ENCODE measurements around the gene LAMA5. TPM values are rescaled to one million over a fixed set of nuclear protein-coding genes. Genes with fewer than 3 reads are reported as not detected.

Gene LAMA5
- total RNA-seq, 2 donors from 2014 or later = 315 to 369 TPM

DNA sequence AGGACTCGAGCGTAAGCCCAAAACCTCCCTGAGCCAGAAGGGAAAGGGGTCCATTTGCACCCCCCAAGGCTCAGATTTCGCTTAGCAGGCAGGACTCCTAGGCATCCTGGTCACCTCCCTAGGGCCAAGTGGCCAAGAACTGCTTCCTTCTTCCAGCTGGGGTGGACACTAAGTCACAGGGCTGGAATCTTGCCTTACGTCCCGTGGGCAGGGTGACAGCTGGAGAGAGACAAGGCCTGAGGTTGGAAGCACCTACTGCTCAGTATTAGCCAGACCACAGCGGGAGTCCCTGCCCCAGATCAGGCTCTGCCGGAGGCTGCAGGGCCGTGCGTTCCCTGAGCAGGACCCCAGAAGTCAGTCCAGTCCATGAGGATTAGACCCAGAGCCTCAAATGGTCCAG, 19.7 kb downstream of the LAMA5 start:
- TF ChIP-seq, protein P1, sequence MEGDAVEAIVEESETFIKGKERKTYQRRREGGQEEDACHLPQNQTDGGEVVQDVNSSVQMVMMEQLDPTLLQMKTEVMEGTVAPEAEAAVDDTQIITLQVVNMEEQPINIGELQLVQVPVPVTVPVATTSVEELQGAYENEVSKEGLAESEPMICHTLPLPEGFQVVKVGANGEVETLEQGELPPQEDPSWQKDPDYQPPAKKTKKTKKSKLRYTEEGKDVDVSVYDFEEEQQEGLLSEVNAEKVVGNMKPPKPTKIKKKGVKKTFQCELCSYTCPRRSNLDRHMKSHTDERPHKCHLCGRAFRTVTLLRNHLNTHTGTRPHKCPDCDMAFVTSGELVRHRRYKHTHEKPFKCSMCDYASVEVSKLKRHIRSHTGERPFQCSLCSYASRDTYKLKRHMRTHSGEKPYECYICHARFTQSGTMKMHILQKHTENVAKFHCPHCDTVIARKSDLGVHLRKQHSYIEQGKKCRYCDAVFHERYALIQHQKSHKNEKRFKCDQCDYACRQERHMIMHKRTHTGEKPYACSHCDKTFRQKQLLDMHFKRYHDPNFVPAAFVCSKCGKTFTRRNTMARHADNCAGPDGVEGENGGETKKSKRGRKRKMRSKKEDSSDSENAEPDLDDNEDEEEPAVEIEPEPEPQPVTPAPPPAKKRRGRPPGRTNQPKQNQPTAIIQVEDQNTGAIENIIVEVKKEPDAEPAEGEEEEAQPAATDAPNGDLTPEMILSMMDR (conservative IDR thresholded peaks at IDR 0.05) = no peak
- H3K4me3 ChIP-seq (ENCODE audit: low read length) = no peak overlapping the region
- no peaks in the 10 kb centered on the region for H3K4me1 Mint-ChIP-seq
- no peaks in the 10 kb centered on the region for H3K27me3 ChIP-seq (ENCODE audit: control insufficient read depth, insufficient read depth, low read length, poor library complexity, severe bottlenecking)
- no peak for DNase-seq
- no peak overlapping the region for H3K27ac ChIP-seq (ENCODE audit: low read depth, low read length)
- H3K9me3 ChIP-seq (ENCODE audit: control insufficient read depth, low read length) = peaks cover 9% of the 10 kb centered on the region
- H3K4me3 Mint-ChIP-seq = no peak overlapping the region
- peaks cover 80% of the 10 kb centered on the region for H3K36me3 ChIP-seq (ENCODE audit: control insufficient read depth, insufficient read depth, low read length)
- no peak overlapping the region for H3K9ac ChIP-seq (ENCODE audit: extremely low read depth, low read length, poor library complexity, severe bottlenecking)
- H3K36me3 Mint-ChIP-seq (ENCODE audit: low read depth) = peaks cover 67% of the 10 kb centered on the region
- H3K4me1 ChIP-seq (ENCODE audit: control insufficient read depth, insufficient read depth, low read length) = no peaks in the 10 kb centered on the region
- no peak overlapping the region for H3K27ac Mint-ChIP-seq
- H3K9me3 Mint-ChIP-seq = peaks cover 14% of the 10 kb centered on the region
- WGBS, 2 experiments (ENCODE audit: insufficient coverage in 1 of 2, insufficient read length in 1 of 2) = 85% methylated on average over 9 of the region's 9 CpGs
- H3K27me3 Mint-ChIP-seq (ENCODE audit: insufficient read depth) = no peaks in the 10 kb centered on the region

DNA sequence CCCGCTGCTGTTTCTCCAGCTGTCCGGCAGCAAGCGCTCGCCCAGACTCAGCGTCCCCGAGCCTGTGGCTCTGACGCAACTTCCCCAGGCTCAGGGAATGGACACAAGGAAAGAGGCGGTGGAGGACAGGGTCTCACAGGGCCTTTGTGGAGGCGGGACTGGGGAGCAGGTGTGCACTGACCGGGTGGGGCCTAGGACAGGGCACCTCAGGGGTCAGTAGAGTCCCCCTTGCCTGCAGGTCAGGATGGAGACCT, 20.0 kb downstream of the LAMA5 start:
- Histone ChIP-seq H3K9ac (ENCODE audit: extremely low read depth, low read length, poor library complexity, severe bottlenecking) (no peak overlapping the region), H3K4me3 (ENCODE audit: low read length) (no peak overlapping the region), H3K4me1 (ENCODE audit: control insufficient read depth, insufficient read depth, low read length) (no peaks in the 10 kb centered on the region), H3K27me3 (ENCODE audit: control insufficient read depth, insufficient read depth, low read length, poor library complexity, severe bottlenecking) (no peaks in the 10 kb centered on the region), H3K9me3 (ENCODE audit: control insufficient read depth, low read length) (peaks cover 9% of the 10 kb centered on the region), H3K36me3 (ENCODE audit: control insufficient read depth, insufficient read depth, low read length) (peaks cover 81% of the 10 kb centered on the region), H3K27ac (ENCODE audit: low read depth, low read length) (no peak overlapping the region)
- DNase-seq = no peak
- H3K27me3 Mint-ChIP-seq (ENCODE audit: insufficient read depth) = no peaks in the 10 kb centered on the region
- no peak overlapping the region for H3K27ac Mint-ChIP-seq
- H3K36me3 Mint-ChIP-seq (ENCODE audit: low read depth) = peaks cover 66% of the 10 kb centered on the region
- peaks cover 14% of the 10 kb centered on the region for H3K9me3 Mint-ChIP-seq
- TF ChIP-seq, protein P1 (conservative IDR thresholded peaks at IDR 0.05) = no peak
- no peaks in the 10 kb centered on the region for H3K4me1 Mint-ChIP-seq
- H3K4me3 Mint-ChIP-seq = no peak overlapping the region
- WGBS, 2 experiments (ENCODE audit: insufficient coverage in 1 of 2, insufficient read length in 1 of 2) = 91 to 96% methylated on average over 8 to 10 of the region's 10 CpGs

DNA sequence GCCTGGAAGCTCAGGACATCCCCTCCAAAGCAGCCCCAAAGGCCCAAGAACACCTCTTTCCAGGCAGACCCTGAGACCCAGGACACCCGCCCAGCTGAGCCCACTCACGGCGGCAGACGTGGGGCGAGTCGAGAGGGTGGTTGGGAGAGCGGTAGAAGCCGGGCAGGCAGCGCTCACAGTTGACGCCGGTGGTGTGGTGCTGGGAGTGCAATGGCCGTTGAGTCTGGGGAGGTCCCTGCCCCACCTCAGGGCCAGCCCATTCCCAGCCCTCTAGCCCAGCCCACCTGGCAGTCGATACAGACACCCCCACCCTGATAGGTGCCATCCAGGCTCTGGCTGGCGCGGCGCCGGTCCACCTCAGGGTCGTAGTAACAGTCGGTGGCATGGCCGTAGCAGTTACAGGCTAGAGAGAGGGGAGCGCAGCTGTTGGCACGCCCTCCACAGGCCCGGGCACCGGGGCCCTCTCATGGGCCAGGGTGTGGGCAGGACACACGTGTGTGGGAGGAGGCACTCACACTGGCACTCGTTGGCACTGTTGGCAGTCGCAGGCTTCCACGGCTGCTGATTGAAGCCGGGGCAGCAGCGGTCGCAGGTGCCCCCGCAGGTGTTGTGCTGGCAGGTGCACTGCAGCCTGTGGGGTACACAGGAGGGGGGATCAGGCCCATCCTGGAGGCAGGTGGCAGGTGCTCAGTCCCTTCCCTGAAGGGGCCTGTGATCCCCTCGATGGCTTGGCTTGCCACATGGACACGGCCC, 20.5 kb downstream of the LAMA5 start:
- H3K4me3 Mint-ChIP-seq = no peak overlapping the region
- H3K27me3 Mint-ChIP-seq (ENCODE audit: insufficient read depth) = no peaks in the 10 kb centered on the region
- H3K4me3 ChIP-seq (ENCODE audit: low read length) = no peak overlapping the region
- WGBS, 2 experiments (ENCODE audit: insufficient coverage in 1 of 2, insufficient read length in 1 of 2) = 96% methylated on average over 29 to 34 of the region's 34 CpGs
- DNase-seq = no peak
- no peaks in the 10 kb centered on the region for H3K4me1 Mint-ChIP-seq
- H3K36me3 Mint-ChIP-seq (ENCODE audit: low read depth) = peaks cover 71% of the 10 kb centered on the region
- no peaks in the 10 kb centered on the region for H3K27me3 ChIP-seq (ENCODE audit: control insufficient read depth, insufficient read depth, low read length, poor library complexity, severe bottlenecking)
- H3K27ac Mint-ChIP-seq = no peak overlapping the region
- H3K4me1 ChIP-seq (ENCODE audit: control insufficient read depth, insufficient read depth, low read length) = no peaks in the 10 kb centered on the region
- H3K9me3 ChIP-seq (ENCODE audit: control insufficient read depth, low read length) = peaks cover 9% of the 10 kb centered on the region
- peaks cover 14% of the 10 kb centered on the region for H3K9me3 Mint-ChIP-seq
- H3K27ac ChIP-seq (ENCODE audit: low read depth, low read length) = no peak overlapping the region
- peaks cover 82% of the 10 kb centered on the region for H3K36me3 ChIP-seq (ENCODE audit: control insufficient read depth, insufficient read depth, low read length)
- H3K9ac ChIP-seq (ENCODE audit: extremely low read depth, low read length, poor library complexity, severe bottlenecking) = no peak overlapping the region
- TF ChIP-seq, protein P1 (conservative IDR thresholded peaks at IDR 0.05) = no peak

All from endodermal cell (in vitro differentiated cells).